GM12872 (cell line): ENCODE results near the gene TRPM8.

Source experiments
- TF ChIP-seq, protein P1 (sequence below): IDR thresholded peaks from 3 replicates; pipeline ENCODE4 v1.5.1; 2011; ENCODE audit warnings: low read depth, mild to moderate bottlenecking, low read length, moderate library complexity; ENCODE audit not compliant: insufficient read depth

The TRPM8 gene

DNA sequence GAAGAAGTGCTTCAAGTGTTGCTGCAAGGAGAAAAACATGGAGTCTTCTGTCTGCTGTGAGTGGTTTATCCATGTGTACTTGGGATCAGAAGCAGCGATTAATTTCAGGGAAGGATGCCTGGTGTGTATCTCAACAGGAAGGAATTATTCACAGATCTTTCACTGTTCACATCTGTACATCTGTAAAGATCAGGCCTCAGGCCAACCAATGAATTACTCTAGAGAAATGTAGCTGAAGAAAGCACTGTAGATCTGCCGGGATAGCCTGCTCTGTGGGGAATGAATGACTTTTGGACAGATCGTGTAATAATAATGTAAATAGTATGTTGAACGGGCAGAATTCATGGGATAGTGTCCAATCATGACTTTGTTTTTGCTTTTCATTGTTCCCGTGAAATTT is 79.3 kb downstream of the TRPM8 start:
- TF ChIP-seq, protein P1, sequence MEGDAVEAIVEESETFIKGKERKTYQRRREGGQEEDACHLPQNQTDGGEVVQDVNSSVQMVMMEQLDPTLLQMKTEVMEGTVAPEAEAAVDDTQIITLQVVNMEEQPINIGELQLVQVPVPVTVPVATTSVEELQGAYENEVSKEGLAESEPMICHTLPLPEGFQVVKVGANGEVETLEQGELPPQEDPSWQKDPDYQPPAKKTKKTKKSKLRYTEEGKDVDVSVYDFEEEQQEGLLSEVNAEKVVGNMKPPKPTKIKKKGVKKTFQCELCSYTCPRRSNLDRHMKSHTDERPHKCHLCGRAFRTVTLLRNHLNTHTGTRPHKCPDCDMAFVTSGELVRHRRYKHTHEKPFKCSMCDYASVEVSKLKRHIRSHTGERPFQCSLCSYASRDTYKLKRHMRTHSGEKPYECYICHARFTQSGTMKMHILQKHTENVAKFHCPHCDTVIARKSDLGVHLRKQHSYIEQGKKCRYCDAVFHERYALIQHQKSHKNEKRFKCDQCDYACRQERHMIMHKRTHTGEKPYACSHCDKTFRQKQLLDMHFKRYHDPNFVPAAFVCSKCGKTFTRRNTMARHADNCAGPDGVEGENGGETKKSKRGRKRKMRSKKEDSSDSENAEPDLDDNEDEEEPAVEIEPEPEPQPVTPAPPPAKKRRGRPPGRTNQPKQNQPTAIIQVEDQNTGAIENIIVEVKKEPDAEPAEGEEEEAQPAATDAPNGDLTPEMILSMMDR, result no peak

GRCh38 chr2:233997707-233998106 is 80.5 kb downstream of the TRPM8 start:
- TF ChIP-seq, protein P1, result no peak

GRCh38 chr2:233999182-233999581 is 82.0 kb downstream of the TRPM8 start:
- TF ChIP-seq, protein P1, result no peak

GRCh38 chr2:234001380-234002160 is 84.4 kb downstream of the TRPM8 start:
- TF ChIP-seq, protein P1, result no peak

DNA sequence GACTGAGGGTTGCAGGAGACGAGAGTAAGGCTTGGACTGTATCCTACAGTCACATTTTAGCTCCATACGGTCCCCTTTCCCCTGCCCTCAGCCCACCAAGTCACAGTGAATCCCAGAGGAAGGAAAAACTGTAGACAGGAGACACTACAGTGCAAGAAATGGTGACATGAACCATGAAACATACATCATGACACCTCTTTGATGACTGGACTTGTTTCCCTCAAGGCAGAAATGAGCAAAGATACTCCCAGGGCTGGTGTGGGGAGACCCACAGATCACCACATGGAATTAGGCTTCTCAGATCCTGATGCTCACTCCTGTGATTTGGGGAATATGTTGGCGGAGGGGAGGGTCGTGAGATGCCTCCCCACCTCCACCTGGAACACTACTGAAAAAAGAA is 85.1 kb downstream of the TRPM8 start:
- TF ChIP-seq, protein P1, result no peak

DNA sequence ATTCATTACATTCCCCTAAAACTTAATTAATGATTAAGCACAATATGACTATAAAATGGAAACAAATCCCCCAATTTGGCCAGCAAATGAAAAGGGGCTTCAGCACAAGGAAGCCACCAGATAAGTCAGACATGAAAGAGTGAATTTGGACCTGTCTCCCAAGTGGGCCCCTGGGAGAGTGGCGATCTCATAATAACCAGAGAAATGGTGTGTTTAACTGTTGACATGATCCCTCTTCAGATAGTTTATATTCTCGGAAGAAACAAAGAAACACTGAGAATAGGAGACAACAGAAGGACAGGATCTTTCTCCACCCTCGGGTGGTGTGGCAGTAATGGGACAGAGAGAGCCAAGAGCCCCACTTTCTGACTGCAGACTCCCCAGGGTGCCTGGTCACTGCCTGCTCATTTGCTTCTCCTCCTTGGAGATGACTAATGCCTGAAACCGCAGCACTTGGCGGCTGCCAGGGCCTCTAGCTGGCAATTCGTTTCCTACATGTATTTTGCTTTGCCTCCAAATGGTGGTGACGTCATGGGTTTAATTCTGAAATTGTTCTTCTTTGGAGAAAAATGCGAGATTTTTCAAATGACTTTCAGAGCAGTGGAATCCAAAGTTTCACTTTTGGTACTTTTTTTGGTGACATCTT is 86.9 kb downstream of the TRPM8 start:
- TF ChIP-seq, protein P1, result no peak

- TF ChIP-seq, protein P1, result no peak
Observed at GRCh38 chr2:234005126-234005525, 88.0 kb downstream of the TRPM8 start.
